ENCODE data around the gene MED22. TPM values are rescaled to one million over a fixed set of nuclear protein-coding genes. Genes with fewer than 3 reads are reported as not detected.

Gene MED22
- total RNA-seq, 1 donor from 2014 or later, result 39.5 TPM

Other genes starting within 250 kb of the MED22 start
- 93.0 and 96.7 TPM in 2 replicates for gene RALGDS, start 226.9 kb downstream of the MED22 start, total RNA-seq
- gene GBGT1, start 184.2 kb downstream of the MED22 start, total RNA-seq, result 6.8 and 8.2 TPM in 2 replicates
- gene OBP2B, start 138.9 kb downstream of the MED22 start, total RNA-seq, result not detected in 2 replicates
- 0.36 and 0.58 TPM in 2 replicates for gene ABO, start 72.9 kb downstream of the MED22 start, total RNA-seq
- 27.4 and 28.8 TPM in 2 replicates for gene SURF6, start 11.9 kb downstream of the MED22 start, total RNA-seq
- gene RPL7A, start 87 bp upstream of the MED22 start, total RNA-seq, result 2,650 and 2,658 TPM in 2 replicates
- 29.8 and 33.2 TPM in 2 replicates for gene SURF1, start 8.4 kb upstream of the MED22 start, total RNA-seq
- 28.5 and 29.3 TPM in 2 replicates for gene SURF2, start 8.4 kb upstream of the MED22 start, total RNA-seq
- 235 and 240 TPM in 2 replicates for gene SURF4, start 27.9 kb upstream of the MED22 start, total RNA-seq
- gene STKLD1, start 28.2 kb upstream of the MED22 start, total RNA-seq, result 0.16 and 0.33 TPM in 2 replicates
- 39.9 and 42.3 TPM in 2 replicates for gene REXO4, start 69.9 kb upstream of the MED22 start, total RNA-seq
- gene ADAMTS13, start 74.2 kb upstream of the MED22 start, total RNA-seq, result 1.3 and 1.5 TPM in 2 replicates
- 0.40 and 0.70 TPM in 2 replicates for gene CACFD1, start 111.8 kb upstream of the MED22 start, total RNA-seq
- gene SLC2A6, start 131.0 kb upstream of the MED22 start, total RNA-seq, result 3.2 and 4.0 TPM in 2 replicates
- not detected in 2 replicates for gene MYMK, start 176.8 kb upstream of the MED22 start, total RNA-seq
- not detected in 2 replicates for gene ADAMTSL2, start 186.6 kb upstream of the MED22 start, total RNA-seq